GM21515 (cell line): Measurements from ENCODE around the gene FBXO48.

Source experiments
- ATAC-seq: cut with Tn5 transposase; IDR thresholded peaks from one replicate; pipeline ENCODE4 v1.9.1; 2021; ENCODE audit not compliant: unreplicated experiment

The FBXO48 gene

GRCh38 chr2:68438455-68439303, 28.4 kb downstream of the FBXO48 start:
- ATAC-seq, result no peak

- no peak for ATAC-seq
Observed at GRCh38 chr2:68436270-68436669, 30.8 kb downstream of the FBXO48 start.

GRCh38 chr2:68435615-68436014, 31.5 kb downstream of the FBXO48 start:
- ATAC-seq, result no peak

DNA sequence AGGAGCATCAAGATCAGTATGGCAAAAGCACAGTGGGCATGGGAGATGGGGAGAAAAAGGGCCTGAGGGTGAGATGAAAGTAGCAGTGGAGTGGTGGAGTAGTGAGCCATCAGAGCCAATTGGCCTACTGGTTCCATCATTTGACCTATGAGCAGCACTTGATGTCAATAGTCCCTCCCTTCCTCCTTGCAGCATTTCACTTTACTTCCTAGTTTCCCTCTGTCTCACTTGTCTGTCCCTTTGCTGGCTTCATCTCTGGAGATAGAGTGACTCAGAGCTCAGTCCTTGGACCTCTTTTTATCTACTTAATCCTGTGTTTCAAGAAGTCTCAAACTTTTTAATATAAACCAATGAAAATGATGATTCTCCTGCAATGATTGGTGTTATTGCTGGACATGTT, 32.1 kb downstream of the FBXO48 start:
- no peak for ATAC-seq

GRCh38 chr2:68432696-68433658, 34.1 kb downstream of the FBXO48 start:
- no peak for ATAC-seq

GRCh38 chr2:68431316-68431972, 35.6 kb downstream of the FBXO48 start:
- ATAC-seq, result no peak

- no peak for ATAC-seq
Observed at GRCh38 chr2:68429311-68429826, 37.7 kb downstream of the FBXO48 start.

GRCh38 chr2:68428746-68429145, 38.3 kb downstream of the FBXO48 start:
- ATAC-seq, result no peak

DNA sequence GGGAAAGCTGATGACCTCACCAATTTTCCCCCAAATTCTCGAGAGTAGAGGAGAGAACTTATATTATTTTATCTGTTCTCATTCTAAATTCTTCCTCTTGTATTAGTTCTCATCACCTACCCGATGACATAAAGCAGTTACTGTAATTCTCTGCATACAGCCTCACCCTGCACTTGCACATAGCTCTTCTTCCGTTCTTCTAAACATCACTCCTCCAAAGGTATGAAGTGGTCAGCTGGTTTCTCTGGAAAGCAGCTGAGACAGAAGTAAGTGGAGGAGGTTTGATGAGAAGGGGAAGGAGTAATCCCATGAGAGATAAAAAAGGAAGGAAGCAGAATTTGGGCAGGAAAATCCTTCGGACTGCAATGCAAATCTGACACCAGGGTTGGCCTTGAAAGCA, 39.0 kb downstream of the FBXO48 start:
- ATAC-seq, result no peak

GRCh38 chr2:68426848-68427579, 40.1 kb downstream of the FBXO48 start:
- ATAC-seq, result no peak

DNA sequence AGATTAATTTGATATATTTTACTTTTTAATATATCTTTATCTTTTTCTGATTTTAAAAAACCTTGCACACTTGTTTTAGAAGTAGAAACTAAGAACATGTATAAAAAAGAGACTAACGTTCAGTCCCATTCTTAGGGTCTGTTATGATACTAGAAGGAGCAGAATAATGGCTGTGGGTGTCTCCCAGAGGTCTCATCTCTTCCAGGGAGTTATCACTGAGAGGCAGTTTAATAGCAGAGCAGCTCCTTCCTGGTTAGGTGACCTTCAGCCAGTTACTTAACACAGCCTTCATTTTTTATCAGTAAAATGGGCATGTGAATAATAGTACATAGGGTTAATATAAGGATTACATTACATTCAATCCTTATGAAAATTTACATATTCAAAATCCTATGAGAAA, 40.6 kb downstream of the FBXO48 start:
- no peak for ATAC-seq

- no peak for ATAC-seq
Observed at GRCh38 chr2:68425503-68425902, 41.6 kb downstream of the FBXO48 start.

DNA sequence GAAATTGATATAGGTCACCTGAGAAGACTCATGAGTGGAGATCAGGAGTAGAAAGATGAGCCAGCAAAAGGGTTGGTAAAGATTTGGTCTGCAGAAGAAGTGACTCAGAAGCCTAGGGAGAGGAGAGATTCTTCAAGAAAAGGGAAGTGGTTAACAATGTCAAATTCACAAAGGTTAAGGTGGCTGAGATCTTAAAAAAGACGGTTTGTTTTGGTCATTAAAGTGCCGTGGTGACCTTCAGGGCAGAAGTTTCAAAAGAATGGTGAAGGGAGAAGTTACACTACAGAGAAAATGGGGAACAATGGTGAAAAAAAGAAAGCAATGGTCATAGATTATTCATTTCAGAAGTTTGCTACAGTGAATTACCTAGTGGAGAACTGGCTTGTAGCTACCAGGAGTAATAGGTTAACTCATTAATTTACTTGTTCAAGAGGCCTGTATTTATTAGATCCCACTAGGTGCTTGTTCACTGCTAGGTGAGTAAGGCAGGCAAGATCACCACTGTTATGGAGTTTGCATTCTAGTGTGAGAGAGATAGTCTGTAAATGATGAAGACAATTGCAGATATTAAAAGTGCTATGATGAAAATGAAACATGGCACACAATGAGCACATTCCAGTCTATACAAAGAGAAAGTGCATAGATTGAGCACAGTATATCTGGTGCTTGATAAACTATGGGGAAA, 43.0 kb downstream of the FBXO48 start:
- ATAC-seq, result peak; percentile 74

GRCh38 chr2:68420254-68420910, 46.7 kb downstream of the FBXO48 start:
- ATAC-seq, result no peak

GRCh38 chr2:68418855-68419254, 48.2 kb downstream of the FBXO48 start:
- no peak for ATAC-seq

GRCh38 chr2:68418419-68418818, 48.7 kb downstream of the FBXO48 start:
- no peak for ATAC-seq

- ATAC-seq, result no peak
Observed at GRCh38 chr2:68417926-68418325, 49.2 kb downstream of the FBXO48 start.

DNA sequence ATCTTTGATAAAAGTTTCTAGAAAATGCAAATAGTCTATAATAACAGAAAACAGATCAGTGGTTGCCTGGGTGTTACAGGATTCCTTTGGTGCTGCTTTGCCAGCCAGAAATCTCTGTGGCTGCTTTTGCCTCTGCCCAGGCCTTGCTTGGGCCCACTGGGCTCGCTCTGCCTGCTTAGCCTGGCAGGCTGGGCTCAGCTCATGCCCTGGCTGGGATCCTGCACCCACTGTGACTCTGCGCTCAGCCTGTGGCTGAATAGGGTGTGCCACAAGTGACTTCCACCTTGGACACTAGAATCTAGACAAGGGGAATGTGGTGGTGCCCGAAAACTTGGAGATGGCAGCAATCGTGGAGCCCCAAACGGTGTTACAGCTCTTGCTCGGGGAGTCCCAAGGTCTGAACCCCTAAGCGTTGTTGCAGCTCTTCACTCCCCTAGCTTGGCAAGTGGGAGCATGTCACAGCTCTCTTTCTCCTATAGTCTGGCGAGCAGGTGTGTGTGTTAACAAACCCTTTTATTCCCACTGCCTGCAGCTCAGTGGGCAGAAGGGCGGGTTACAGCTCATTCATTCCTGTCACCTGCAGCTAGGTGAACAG, 50.9 kb downstream of the FBXO48 start:
- no peak for ATAC-seq

DNA sequence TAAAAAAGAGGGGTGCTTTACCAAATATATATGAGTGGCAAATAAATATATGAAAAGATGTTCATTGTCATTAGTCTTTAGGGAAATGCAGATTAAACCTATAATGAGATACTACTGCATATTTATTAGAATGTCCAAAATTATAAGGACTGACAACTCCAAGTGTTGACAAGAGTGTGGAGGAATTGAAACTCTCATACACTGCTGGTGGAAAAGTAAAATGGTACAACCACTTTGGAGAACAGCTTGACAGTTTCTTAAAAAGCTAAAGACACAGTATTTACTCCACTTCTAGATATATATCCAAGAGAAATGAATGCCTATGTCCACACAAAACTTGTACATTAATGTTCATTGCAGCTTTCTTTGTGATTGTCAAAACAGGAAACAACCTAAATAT, 51.6 kb downstream of the FBXO48 start:
- ATAC-seq, result no peak
